ENCODE measurements around the gene HLA-F.
A peak's percentile ranks its signal among the peaks of the same experiment; 100 is the strongest.

HLA-F gene

GRCh38 chr6:29685718-29686326, 37.4 kb upstream of the HLA-F start:
- TF ChIP-seq CTCF (conservative IDR thresholded peaks at IDR 0.05; ENCODE audit: low read length): no peak
- no peak for TF ChIP-seq EZH2phosphoT487 (IDR thresholded peaks at IDR 0.05; ENCODE audit: borderline replicate concordance)
- Histone ChIP-seq H3K4me1 (ENCODE audit: insufficient read depth, low read length, poor library complexity, severe bottlenecking) (no peaks in the 10 kb centered on the region), H3K9me3 (ENCODE audit: insufficient read depth, low read depth, low read length) (no peaks in the 10 kb centered on the region), H3K79me2 (ENCODE audit: insufficient read depth, low read length) (no peaks in the 10 kb centered on the region), H2AFZ (ENCODE audit: low read length) (no peak overlapping the region), H3K9ac (ENCODE audit: low read depth, low read length, poor library complexity, severe bottlenecking) (no peak overlapping the region), H3K27me3 (ENCODE audit: insufficient read depth, low read length, poor library complexity, severe bottlenecking) (no peaks in the 10 kb centered on the region), H3K4me2 (ENCODE audit: low read depth, low read length, poor library complexity, severe bottlenecking) (no peak overlapping the region), H3K9me2 (replicated peaks; ENCODE audit: low read depth, low read length) (no peaks in the 10 kb centered on the region), H4K20me1 (ENCODE audit: insufficient read depth, low read length, poor library complexity, severe bottlenecking) (no peaks in the 10 kb centered on the region), H3K36me3 (ENCODE audit: insufficient read depth, low read length) (no peaks in the 10 kb centered on the region), H3K4me3 (ENCODE audit: low read length, poor library complexity, severe bottlenecking) (no peak overlapping the region), H3F3A (ENCODE audit: low read depth) (no peaks in the 10 kb centered on the region)

- peaks cover 6% of the 10 kb centered on the region; the same call in 1 of the 2 replicates for H3K9me3 ChIP-seq (ENCODE audit: insufficient read depth, low read depth, low read length)
- H2AFZ ChIP-seq (ENCODE audit: low read length): no peak overlapping the region
- H4K20me1 ChIP-seq (ENCODE audit: insufficient read depth, low read length, poor library complexity, severe bottlenecking): no peaks in the 10 kb centered on the region
- no peak overlapping the region for H3K4me2 ChIP-seq (ENCODE audit: low read depth, low read length, poor library complexity, severe bottlenecking)
- no peaks in the 10 kb centered on the region for H3K36me3 ChIP-seq (ENCODE audit: insufficient read depth, low read length)
- H3F3A ChIP-seq (ENCODE audit: low read depth): no peaks in the 10 kb centered on the region
- no peaks in the 10 kb centered on the region for H3K79me2 ChIP-seq (ENCODE audit: insufficient read depth, low read length)
- no peak overlapping the region for H3K9ac ChIP-seq (ENCODE audit: low read depth, low read length, poor library complexity, severe bottlenecking)
- H3K4me3 ChIP-seq (ENCODE audit: low read length, poor library complexity, severe bottlenecking): no peak overlapping the region
- TF ChIP-seq CTCF (conservative IDR thresholded peaks at IDR 0.05; ENCODE audit: low read length) (no peak), EZH2phosphoT487 (IDR thresholded peaks at IDR 0.05; ENCODE audit: borderline replicate concordance) (no peak)
- H3K27me3 ChIP-seq (ENCODE audit: insufficient read depth, low read length, poor library complexity, severe bottlenecking): no peaks in the 10 kb centered on the region
- no peaks in the 10 kb centered on the region for H3K9me2 ChIP-seq (replicated peaks; ENCODE audit: low read depth, low read length)
- H3K4me1 ChIP-seq (ENCODE audit: insufficient read depth, low read length, poor library complexity, severe bottlenecking): no peaks in the 10 kb centered on the region
Observed at GRCh38 chr6:29694637-29695036, 28.6 kb upstream of the HLA-F start.

GRCh38 chr6:29696147-29697125, 26.8 kb upstream of the HLA-F start:
- Histone ChIP-seq H2AFZ (ENCODE audit: low read length) (no peak overlapping the region), H3K9me3 (ENCODE audit: insufficient read depth, low read depth, low read length) (peaks cover 6% of the 10 kb centered on the region; the same call in 1 of the 2 replicates), H3K36me3 (ENCODE audit: insufficient read depth, low read length) (no peaks in the 10 kb centered on the region), H3F3A (ENCODE audit: low read depth) (no peaks in the 10 kb centered on the region), H3K9ac (ENCODE audit: low read depth, low read length, poor library complexity, severe bottlenecking) (no peak overlapping the region), H4K20me1 (ENCODE audit: insufficient read depth, low read length, poor library complexity, severe bottlenecking) (no peaks in the 10 kb centered on the region), H3K9me2 (replicated peaks; ENCODE audit: low read depth, low read length) (no peaks in the 10 kb centered on the region), H3K4me1 (ENCODE audit: insufficient read depth, low read length, poor library complexity, severe bottlenecking) (no peaks in the 10 kb centered on the region), H3K27me3 (ENCODE audit: insufficient read depth, low read length, poor library complexity, severe bottlenecking) (no peaks in the 10 kb centered on the region), H3K79me2 (ENCODE audit: insufficient read depth, low read length) (no peaks in the 10 kb centered on the region), H3K4me3 (ENCODE audit: low read length, poor library complexity, severe bottlenecking) (no peak overlapping the region), H3K4me2 (ENCODE audit: low read depth, low read length, poor library complexity, severe bottlenecking) (no peak overlapping the region)
- TF ChIP-seq CTCF (conservative IDR thresholded peaks at IDR 0.05; ENCODE audit: low read length) (peak; percentile 77), EZH2phosphoT487 (IDR thresholded peaks at IDR 0.05; ENCODE audit: borderline replicate concordance) (no peak)

Data from Loucy (cell line).